Body of pancreas (tissue), 4 donors: ENCODE results near the gene NFIA. TPM values are rescaled to one million over a fixed set of nuclear protein-coding genes. Genes with fewer than 3 reads are reported as not detected.
A peak's percentile ranks its signal among the peaks of the same experiment; 100 is the strongest.

ENCODE experiments used
- ATAC-seq: fragments of 150-250 bp; one replicate; pipeline ENCODE4 v1.9.1; 2016
- DNase-seq, 4 donors: peaks; one replicate each; pipeline ENCODE4 v3.0.0-alpha.2; 2019
- H3K27ac ChIP-seq, 4 donors: fragments of 200-600 bp; sonication (generic); 1 replicate in 3 of 4; 2 replicates in 1 of 4; pipeline versions ENCODE4 v1.5.1 to v1.6.1; 2016 to 2019; ENCODE audit warnings: mild to moderate bottlenecking in 1 of 4, mixed read lengths in 1 of 4, moderate library complexity in 1 of 4
- H3K27me3 ChIP-seq, 2 donors: fragments of 200-600 bp; sonication (generic); one replicate each; pipeline ENCODE4 v1.6.0; 2016; ENCODE audit warnings: mild to moderate bottlenecking in 1 of 2
- H3K36me3 ChIP-seq, 2 donors: fragments of 200-600 bp; sonication (generic); replicated peaks in 1 of 2; 2 replicates each; pipeline ENCODE4 v1.5.1; 2016; ENCODE audit warnings: low read depth in 2 of 2; ENCODE audit not compliant: insufficient read depth in 1 of 2
- H3K4me1 ChIP-seq: fragments of 200-600 bp; sonication (generic); one replicate; pipeline ENCODE4 v1.6.0; 2016
- H3K4me3 ChIP-seq, 2 donors: fragments of 200-600 bp; sonication (generic); 1 replicate in 1 of 2; 2 replicates in 1 of 2; pipeline ENCODE4 v1.5.1; 2016 to 2019
- H3K9me3 ChIP-seq, 3 donors: fragments of 200-600 bp; sonication (generic); 1 replicate in 2 of 3; 2 replicates in 1 of 3; pipeline ENCODE4 v1.5.1; 2016
- POLR2A ChIP-seq, 3 donors: fragments of 450-650 bp; IDR thresholded peaks; one replicate each; pipeline ENCODE4 v1.6.1; 2016; ENCODE audit warnings: antibody characterized with exemption in 3 of 3, mild to moderate bottlenecking in 2 of 3
- WGBS, 2 donors: methylation state at CpG; one replicate each; pipeline ENCODE4 v1.1.5; 2017; 5-methylcytosine and 5-hydroxymethylcytosine counted together
- intact Hi-C: fragments of 100-400 bp; cut with DNase I; formaldehyde crosslinking; loops from one replicate; pipeline ENCODE4 v1.15.1; 2023
- total RNA-seq, 2 donors: library from RNA; depleted of rRNA; stranded (reverse); fragments of >200 nt; gene quantifications; one replicate each; pipeline ENCODE4 v1.1.0, GENCODE V29; 2016
- TF ChIP-seq, protein P1 (sequence below), 7 experiments: fragments of 450-650 bp in 4 of 7; fragments of 200-600 bp in 3 of 7; sonication (generic) in 3 of 7; IDR thresholded peaks; one replicate each; pipeline ENCODE4 v1.5.1; 2016 to 2019; ENCODE audit warnings: antibody characterized with exemption in 7 of 7

NFIA gene
- total RNA-seq, 2 donors from 2014 or later = 21.5 to 32.3 TPM

DNA sequence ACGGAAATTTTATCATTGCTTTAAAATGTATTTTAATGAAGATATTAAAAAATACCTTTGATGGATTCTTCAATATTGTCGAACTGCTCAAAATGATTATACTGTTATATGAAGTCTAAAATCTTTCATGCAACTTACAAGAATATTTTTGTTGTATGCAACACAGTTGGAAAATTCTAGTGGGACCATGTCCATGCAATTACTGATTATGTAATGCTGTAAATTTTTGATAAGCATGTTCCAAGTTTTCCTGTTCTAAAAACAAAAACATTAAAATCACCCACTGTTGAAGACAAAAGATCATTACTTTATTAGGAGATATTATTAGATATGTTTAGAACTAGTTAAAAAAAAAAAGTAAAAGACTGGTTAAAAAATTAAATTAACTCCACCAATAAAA is 132.8 kb downstream of the NFIA start:
- no peak for TF ChIP-seq POLR2A (IDR thresholded peaks at IDR 0.05)
- TF ChIP-seq, protein P1, sequence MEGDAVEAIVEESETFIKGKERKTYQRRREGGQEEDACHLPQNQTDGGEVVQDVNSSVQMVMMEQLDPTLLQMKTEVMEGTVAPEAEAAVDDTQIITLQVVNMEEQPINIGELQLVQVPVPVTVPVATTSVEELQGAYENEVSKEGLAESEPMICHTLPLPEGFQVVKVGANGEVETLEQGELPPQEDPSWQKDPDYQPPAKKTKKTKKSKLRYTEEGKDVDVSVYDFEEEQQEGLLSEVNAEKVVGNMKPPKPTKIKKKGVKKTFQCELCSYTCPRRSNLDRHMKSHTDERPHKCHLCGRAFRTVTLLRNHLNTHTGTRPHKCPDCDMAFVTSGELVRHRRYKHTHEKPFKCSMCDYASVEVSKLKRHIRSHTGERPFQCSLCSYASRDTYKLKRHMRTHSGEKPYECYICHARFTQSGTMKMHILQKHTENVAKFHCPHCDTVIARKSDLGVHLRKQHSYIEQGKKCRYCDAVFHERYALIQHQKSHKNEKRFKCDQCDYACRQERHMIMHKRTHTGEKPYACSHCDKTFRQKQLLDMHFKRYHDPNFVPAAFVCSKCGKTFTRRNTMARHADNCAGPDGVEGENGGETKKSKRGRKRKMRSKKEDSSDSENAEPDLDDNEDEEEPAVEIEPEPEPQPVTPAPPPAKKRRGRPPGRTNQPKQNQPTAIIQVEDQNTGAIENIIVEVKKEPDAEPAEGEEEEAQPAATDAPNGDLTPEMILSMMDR (IDR thresholded peaks at IDR 0.05) = no peak
- no peak for ATAC-seq
- Histone ChIP-seq H3K9me3 (no peaks in the 10 kb centered on the region), H3K4me3 (no peak overlapping the region), H3K27me3 (no peaks in the 10 kb centered on the region), H3K4me1 (peaks cover 18% of the 10 kb centered on the region), H3K27ac (no peak overlapping the region), H3K36me3 (no peaks in the 10 kb centered on the region)
- DNase-seq = no peak
- 87 to 90% methylated on average over 2 of the region's 2 CpGs for WGBS, 2 donors
- intact Hi-C loops = no loop called here

DNA sequence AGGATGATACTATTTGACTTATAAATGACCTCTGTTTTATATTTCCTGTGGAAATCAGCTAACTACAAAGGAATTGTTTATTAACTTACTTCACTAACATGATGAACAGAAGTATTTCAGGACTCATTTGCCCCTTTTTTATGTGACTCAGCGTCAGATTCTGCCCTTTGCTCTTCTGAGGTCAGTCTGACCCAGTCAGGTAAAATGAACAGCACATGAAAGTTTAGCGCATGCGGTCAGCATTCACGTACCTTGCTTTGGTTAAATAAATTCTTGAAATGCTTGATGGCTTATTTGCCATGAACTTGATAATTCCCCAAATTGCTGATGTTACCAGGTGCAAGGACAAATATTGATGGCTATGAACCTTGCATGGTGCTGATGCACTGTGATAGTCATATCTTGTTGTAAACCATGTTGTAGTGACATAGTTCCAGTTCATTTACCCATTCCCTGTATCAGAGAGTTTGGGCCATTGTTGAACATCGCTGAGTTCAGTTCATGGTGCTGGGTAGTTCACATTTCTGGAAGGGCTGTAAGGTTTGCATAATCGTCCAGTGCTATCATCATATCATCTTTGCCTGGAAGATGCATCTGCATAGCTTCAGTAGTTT is 133.4 kb downstream of the NFIA start:
- no peak for TF ChIP-seq POLR2A (IDR thresholded peaks at IDR 0.05)
- TF ChIP-seq, protein P1 (IDR thresholded peaks at IDR 0.05) = no peak
- WGBS, 2 donors = 77 to 89% methylated on average over 5 to 6 of the region's 6 CpGs
- H3K36me3 ChIP-seq = no peaks in the 10 kb centered on the region
- no peak for DNase-seq
- no peaks in the 10 kb centered on the region for H3K27me3 ChIP-seq
- H3K4me1 ChIP-seq = peaks cover 18% of the 10 kb centered on the region
- no peaks in the 10 kb centered on the region for H3K9me3 ChIP-seq
- no peak overlapping the region for H3K4me3 ChIP-seq
- no peak for ATAC-seq
- intact Hi-C loops = no loop called here
- H3K27ac ChIP-seq = no peak overlapping the region

DNA sequence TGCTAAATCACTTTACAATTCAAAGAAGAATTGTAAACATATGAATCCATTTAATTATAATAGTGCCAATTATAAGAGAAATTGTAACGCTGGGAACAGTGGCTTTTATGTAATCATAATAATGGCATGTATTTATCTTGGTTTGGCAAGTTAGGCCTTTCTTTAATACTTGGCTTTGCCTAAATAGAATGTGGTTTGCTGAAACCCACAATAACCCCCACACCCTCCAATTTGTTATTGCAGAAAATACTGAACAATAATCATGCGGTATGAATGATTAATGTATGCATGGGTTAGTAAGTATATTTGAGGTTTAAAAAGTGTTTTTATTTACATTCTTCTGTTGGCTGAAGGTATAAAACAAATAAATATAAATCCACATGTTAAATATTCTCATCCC is 138.2 kb downstream of the NFIA start:
- no peaks in the 10 kb centered on the region for H3K9me3 ChIP-seq
- H3K27me3 ChIP-seq = no peaks in the 10 kb centered on the region
- H3K4me1 ChIP-seq = peaks cover 28% of the 10 kb centered on the region
- intact Hi-C loops = no loop called here
- no peak overlapping the region for H3K4me3 ChIP-seq
- WGBS, 2 donors = 62 to 70% methylated on average over 2 of the region's 2 CpGs
- no peak for ATAC-seq
- TF ChIP-seq POLR2A (IDR thresholded peaks at IDR 0.05) = no peak
- TF ChIP-seq, protein P1 (IDR thresholded peaks at IDR 0.05) = no peak
- H3K27ac ChIP-seq = no peak overlapping the region
- no peak for DNase-seq
- no peaks in the 10 kb centered on the region for H3K36me3 ChIP-seq

DNA sequence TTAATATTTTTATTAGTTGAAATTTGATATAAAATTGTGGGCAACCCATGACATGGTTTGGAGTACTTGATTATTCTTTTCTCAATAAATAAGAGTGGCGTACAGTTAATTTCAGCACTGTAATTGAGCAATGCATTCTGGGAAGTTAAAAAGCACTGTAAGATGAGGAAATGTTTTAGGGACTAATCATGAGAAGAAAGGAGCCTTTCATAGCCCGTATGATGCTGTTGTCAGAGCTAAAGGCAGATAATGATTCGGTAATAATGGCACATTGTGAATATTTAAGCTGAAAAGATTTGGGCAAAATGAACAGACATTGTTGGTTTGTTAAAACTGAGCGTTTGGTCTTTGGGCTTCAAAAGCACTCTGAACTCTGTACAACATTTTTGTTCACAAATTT is 139.3 kb downstream of the NFIA start:
- no peaks in the 10 kb centered on the region for H3K36me3 ChIP-seq
- H3K27me3 ChIP-seq = no peaks in the 10 kb centered on the region
- H3K27ac ChIP-seq = peak overlapping the region in 2 of 4 donors; percentile 47 to 66
- DNase-seq = no peak
- peak; percentile 60 for ATAC-seq
- H3K4me3 ChIP-seq = no peak overlapping the region
- H3K9me3 ChIP-seq = no peaks in the 10 kb centered on the region
- 46 to 62% methylated on average over 4 of the region's 4 CpGs for WGBS, 2 donors
- intact Hi-C loops = no loop called here
- H3K4me1 ChIP-seq = peaks cover 31% of the 10 kb centered on the region
- no peak for TF ChIP-seq POLR2A (IDR thresholded peaks at IDR 0.05)
- TF ChIP-seq, protein P1 (IDR thresholded peaks at IDR 0.05) = no peak

DNA sequence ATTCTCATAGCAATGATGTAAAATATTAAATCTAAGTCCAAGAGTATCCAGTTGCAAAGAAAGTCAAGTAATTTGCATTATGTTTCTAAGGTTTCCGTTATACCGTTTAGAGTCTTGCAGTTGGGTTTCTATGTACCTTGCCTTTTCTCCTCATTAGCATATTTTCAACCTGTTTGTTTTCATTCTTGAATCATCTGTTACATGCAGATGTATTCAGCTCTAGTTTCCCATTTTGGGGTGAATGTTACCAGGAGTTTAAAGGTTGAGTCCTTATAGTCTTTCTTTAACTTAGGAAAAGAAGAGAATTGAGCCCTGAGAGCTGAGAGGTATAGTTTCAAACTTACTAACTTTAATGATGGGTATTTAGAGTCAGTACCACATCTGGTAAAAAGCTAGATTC is 139.9 kb downstream of the NFIA start:
- TF ChIP-seq, protein P1 (IDR thresholded peaks at IDR 0.05) = no peak
- TF ChIP-seq POLR2A (IDR thresholded peaks at IDR 0.05) = no peak
- no peak overlapping the region for H3K4me3 ChIP-seq
- no peaks in the 10 kb centered on the region for H3K27me3 ChIP-seq
- H3K27ac ChIP-seq = peak overlapping the region in 3 of 4 donors; percentile 6 to 66 (median 47)
- peaks cover 37% of the 10 kb centered on the region for H3K4me1 ChIP-seq
- WGBS, 2 donors = 73 to 74% methylated on average over 2 of the region's 2 CpGs
- DNase-seq = no peak
- H3K9me3 ChIP-seq = no peaks in the 10 kb centered on the region
- intact Hi-C loops = no loop called here
- no peaks in the 10 kb centered on the region for H3K36me3 ChIP-seq
- no peak for ATAC-seq
